Activated CD8-positive, alpha-beta memory T cell treated with anti-CD3 and anti-CD28 coated beads for 1 hour (primary cell): ENCODE measurements around the gene CDH16.
A peak's percentile ranks its signal among the peaks of the same experiment; 100 is the strongest.
"Not testable (repeated sequence)": the region's sequence is repeated elsewhere in the genome, so short reads cannot be mapped to it uniquely, and the experiment has no call there.

ENCODE experiments used
- DNase-seq, 2 donors: peaks; one replicate each; pipeline ENCODE4 v3.0.0-alpha.2; 2020; ENCODE audit warnings: low read depth in 1 of 2; ENCODE audit errors: extremely low read depth in 1 of 2

The CDH16 gene

GRCh38 chr16:66918803-66919568 is at the start of gene CDH16:
Gene CDH16, minus strand, starts transcription at chr16:66918885. Its CDS starts 820 bp downstream, at chr16:66918065.
- no peak for DNase-seq

- no peak for DNase-seq
Observed at GRCh38 chr16:66964049-66964448, 45.4 kb upstream of the CDH16 start.

- DNase-seq, result no peak
Observed at GRCh38 chr16:66961914-66962313, 43.2 kb upstream of the CDH16 start.

- peak in 1 of 2 donors; percentile 36 for DNase-seq
Observed at GRCh38 chr16:66961065-66961744, 42.5 kb upstream of the CDH16 start, which contains the start of gene CES3. Gene CES3, plus strand, starts transcription at chr16:66961266. Its CDS starts 42 bp downstream, at chr16:66961308.

- no peak for DNase-seq
Observed at GRCh38 chr16:66960270-66960669, 41.6 kb upstream of the CDH16 start.

GRCh38 chr16:66959704-66960161 is 41.0 kb upstream of the CDH16 start:
- no peak for DNase-seq

DNA sequence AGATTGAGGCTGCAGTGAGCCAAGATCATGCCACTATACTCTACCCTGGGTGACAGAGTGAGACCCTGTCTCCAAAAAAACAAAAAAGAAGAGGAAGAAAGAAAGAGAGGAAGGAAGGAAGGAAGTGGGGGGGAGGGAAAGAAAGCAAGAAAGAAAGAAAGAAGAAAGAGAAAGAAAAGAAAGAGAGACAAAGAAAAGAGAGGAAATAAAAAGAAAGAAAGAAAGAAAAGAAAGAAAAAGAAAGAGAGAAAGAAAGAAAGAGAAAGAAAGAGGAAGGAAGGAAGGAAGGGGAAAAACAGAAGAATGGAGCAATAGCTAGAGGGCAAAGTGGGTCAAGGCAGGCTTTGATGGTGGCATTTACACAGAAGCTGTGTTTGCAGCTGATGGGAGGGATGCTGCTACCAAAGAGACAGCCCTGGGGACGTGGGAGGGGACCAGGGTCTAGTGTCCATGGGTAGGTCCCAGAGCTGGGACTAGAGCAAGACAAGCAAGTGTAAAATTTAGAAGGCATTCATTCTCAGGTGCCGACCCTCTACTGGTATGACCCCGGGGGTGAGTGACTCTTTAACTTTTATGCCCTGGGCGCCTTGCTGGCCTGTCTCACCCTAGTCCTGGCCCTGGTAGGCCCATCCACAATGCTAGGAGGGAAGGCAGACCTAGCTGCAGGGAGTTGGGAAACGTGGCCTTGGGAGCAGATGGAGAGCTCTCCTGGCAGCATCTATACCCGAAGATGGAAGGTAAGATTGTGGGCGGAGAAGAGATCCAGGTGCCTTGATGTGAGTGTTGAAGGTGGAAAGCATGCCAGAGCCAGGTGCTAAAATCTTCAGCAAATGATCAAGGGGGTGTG is 40.4 kb upstream of the CDH16 start:
- no peak for DNase-seq

GRCh38 chr16:66956154-66956457 is 37.4 kb upstream of the CDH16 start:
- DNase-seq, result not testable (repeated sequence)

- not testable (repeated sequence) for DNase-seq
Observed at GRCh38 chr16:66955363-66956153, 36.9 kb upstream of the CDH16 start.

DNA sequence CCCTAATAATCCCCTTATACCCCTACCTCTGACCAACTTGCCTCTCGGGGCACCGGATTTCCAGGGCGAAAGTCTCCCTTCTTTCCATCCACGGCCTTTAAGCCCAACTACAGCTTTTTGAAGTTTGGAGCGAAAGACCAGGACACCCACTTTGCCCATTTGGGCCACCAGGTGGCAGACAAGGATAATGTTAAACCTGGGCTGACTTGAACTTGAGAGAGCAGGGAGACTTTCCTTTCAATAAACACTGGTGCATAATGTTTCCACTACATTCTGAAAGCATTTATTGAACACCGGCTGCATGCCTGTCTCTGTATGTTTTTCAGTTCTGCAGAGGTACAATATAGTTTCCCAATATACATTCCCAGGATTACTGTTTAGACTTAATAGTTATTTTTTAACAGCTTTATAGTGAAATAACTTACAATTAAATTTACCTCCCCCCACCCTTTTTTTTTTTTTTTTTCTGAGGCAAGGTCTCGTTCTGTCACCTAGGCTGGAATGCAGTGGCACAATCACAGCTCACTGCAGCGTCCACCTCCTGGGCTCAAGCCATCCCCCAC is 35.5 kb upstream of the CDH16 start:
- peak; percentile 34 to 57 for DNase-seq

DNA sequence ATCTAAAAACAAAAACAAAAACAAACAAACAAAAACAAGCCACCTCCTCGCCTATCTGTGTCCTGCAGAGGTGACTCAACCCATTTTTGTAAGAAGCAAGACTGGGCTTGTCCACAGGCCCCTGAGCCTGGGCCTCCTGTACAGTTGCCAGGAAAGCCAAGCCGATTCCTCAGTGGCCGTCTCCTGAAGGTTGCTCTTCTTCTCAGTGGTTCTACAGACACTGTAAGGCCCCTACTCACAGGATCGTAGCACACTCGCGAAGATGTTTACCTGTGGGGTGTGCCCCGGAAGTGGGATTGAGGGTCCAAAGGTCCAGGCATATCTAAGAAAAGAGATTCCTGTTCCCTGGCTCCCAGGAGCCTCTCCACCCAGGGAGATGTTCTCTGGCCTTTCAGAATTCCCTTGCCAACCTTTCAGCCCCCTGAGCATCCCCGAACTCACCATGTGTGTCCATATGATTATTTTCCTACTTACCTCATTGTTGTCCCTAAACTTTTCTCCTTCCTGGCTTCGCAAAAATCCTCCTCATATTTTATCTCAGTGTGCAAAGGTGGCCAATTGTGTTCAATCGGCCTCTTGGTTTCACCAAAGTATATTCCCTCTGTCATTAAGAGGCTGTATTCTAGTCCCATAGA is 34.9 kb upstream of the CDH16 start:
- no peak for DNase-seq

GRCh38 chr16:66952430-66953110 is 33.9 kb upstream of the CDH16 start:
- DNase-seq, result no peak

- DNase-seq, result no peak
Observed at GRCh38 chr16:66950971-66951790, 32.5 kb upstream of the CDH16 start.

DNA sequence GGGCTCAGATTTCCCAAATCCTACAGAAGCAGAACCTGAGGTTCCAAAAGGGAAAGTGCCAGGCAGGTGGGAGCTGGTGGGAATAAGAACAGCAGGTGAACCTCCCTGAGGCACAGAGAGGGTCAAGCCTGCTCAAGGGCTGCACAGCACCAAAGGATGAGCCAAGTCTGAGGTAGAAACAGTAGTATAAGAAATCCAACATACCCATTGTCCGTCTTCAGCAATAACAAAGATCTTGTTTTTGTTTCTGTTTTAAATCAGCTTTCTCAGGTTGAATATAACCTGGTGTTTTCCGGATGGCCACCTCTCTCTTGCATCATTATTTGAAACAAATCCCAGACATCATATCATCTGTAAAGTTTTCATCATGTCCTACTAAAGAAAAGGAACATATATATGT is 31.8 kb upstream of the CDH16 start:
- no peak for DNase-seq

- no peak for DNase-seq
Observed at GRCh38 chr16:66949472-66949871, 30.8 kb upstream of the CDH16 start.

DNA sequence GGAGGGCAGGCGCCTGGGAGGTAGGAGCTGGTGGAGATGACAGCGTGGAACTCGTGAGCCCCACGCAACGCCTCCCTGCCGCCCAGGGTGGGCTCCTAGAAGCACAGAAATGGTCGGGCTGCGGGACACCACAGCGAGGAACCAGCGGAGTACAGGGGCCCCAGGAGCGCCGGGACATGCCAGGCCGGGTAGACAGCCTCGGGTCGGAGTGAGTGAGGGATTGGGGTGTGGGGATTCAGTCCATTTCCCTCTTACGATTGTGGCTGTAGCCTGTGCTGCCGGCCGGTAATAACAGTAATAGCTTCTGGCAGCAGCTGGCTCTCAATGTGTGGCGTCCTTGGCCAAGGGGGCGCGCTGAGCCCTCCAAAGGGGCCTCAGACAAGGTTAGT is 30.1 kb upstream of the CDH16 start:
- DNase-seq, result no peak

GRCh38 chr16:66948134-66948836 is 29.6 kb upstream of the CDH16 start:
- DNase-seq, result no peak
